Caco-2 (cell line): Measurements from ENCODE around the gene NPAS3. TPM values are rescaled to one million over a fixed set of nuclear protein-coding genes. Genes with fewer than 3 reads are reported as not detected.

Source experiments
- BruUV-seq: library from RNA; stranded (reverse); fragments of 400-500 nt; replicated peaks from 2 replicates; lab custom pipeline; 2021; lab: Mats Ljungman, UMichigan
- CTCF ChIA-PET: fragments of 300-600 bp; sonication (Branson Sonifier 250); formaldehyde crosslinking; loops from one replicate; lab custom pipeline; 2022; ENCODE audit warnings: antibody characterized with exemption; lab: Charles Lee
- POLR2A ChIA-PET: fragments of 300-600 bp; sonication (Branson Sonifier 250); formaldehyde crosslinking; loops from one replicate; lab custom pipeline; 2022; ENCODE audit warnings: antibody characterized with exemption; lab: Charles Lee
- DNase-seq, 2 experiments: peaks; one replicate each; pipeline versions ENCODE4 v3.0.0 to v3.0.0-alpha.2; 2020 to 2022
- H3K27me3 ChIP-seq: replicated peaks from 2 replicates; pipeline ENCODE4 v1.6.0; 2011; ENCODE audit warnings: low read length; ENCODE audit not compliant: control insufficient read depth, insufficient read depth
- H3K36me3 ChIP-seq: 2 replicates; pipeline ENCODE4 v1.5.1; 2011; ENCODE audit warnings: low read length; ENCODE audit not compliant: control insufficient read depth, insufficient read depth
- H3K4me1 ChIP-seq: fragments of 250-450 bp; sonication (Bioruptor Pico); 2 replicates; pipeline ENCODE4 v1.5.1; 2020; ENCODE audit warnings: mild to moderate bottlenecking
- H3K4me3 ChIP-seq: 2 replicates; pipeline ENCODE4 v1.5.1; 2011; ENCODE audit warnings: low read depth, mild to moderate bottlenecking, control low read depth, low read length
- H3K9me3 ChIP-seq: fragments of 250-450 bp; sonication (Bioruptor Pico); 2 replicates; pipeline ENCODE4 v1.5.1; 2020; ENCODE audit warnings: mild to moderate bottlenecking, moderate library complexity
- H3K27ac Mint-ChIP-seq: one replicate; pipeline ENCODE4 v1.8.0; 2022; ENCODE audit warnings: mixed read lengths; ENCODE audit not compliant: unreplicated experiment
- H3K27me3 Mint-ChIP-seq: one replicate; pipeline ENCODE4 v1.8.0; 2022; ENCODE audit warnings: mixed read lengths; ENCODE audit not compliant: insufficient read depth, unreplicated experiment
- H3K36me3 Mint-ChIP-seq: one replicate; pipeline ENCODE4 v1.8.0; 2022; ENCODE audit warnings: mild to moderate bottlenecking, mixed read lengths; ENCODE audit not compliant: insufficient read depth, unreplicated experiment
- H3K4me1 Mint-ChIP-seq: one replicate; pipeline ENCODE4 v1.8.0; 2022; ENCODE audit warnings: low read depth, mixed read lengths; ENCODE audit not compliant: unreplicated experiment
- H3K4me3 Mint-ChIP-seq: one replicate; pipeline ENCODE4 v1.8.0; 2022; ENCODE audit warnings: mild to moderate bottlenecking, moderate library complexity, mixed read lengths; ENCODE audit not compliant: unreplicated experiment
- H3K9me3 Mint-ChIP-seq: one replicate; pipeline ENCODE4 v1.8.0; 2022; ENCODE audit warnings: mixed read lengths; ENCODE audit not compliant: unreplicated experiment
- CTCF ChIP-seq, 2 experiments: fragments of 200-600 bp in 1 of 2; IDR thresholded peaks; 1 replicate in 1 of 2; 2 replicates in 1 of 2; pipeline versions ENCODE4 v1.5.1 to v1.8.0; 2011 to 2022; ENCODE audit warnings: antibody characterized with exemption in 1 of 2, control low read depth in 1 of 2, inconsistent platforms in 1 of 2, low read depth in 1 of 2, low read length in 1 of 2, mild to moderate bottlenecking in 1 of 2, moderate library complexity in 1 of 2; ENCODE audit not compliant: insufficient read depth in 1 of 2, severe bottlenecking in 1 of 2, unreplicated experiment in 1 of 2
- intact Hi-C: fragments of 100-400 bp; cut with micrococcal nuclease; formaldehyde crosslinking; loops from one replicate; pipeline ENCODE4 v1.10.0; 2022; ENCODE audit not compliant: unreplicated experiment
- total RNA-seq: library from RNA; stranded (reverse); gene quantifications from 2 replicates; pipeline ENCODE4 v1.2.3, GENCODE V29; 2022

The NPAS3 gene
- total RNA-seq, 1 experiment from 2014 or later: not detected

GRCh38 chr14:33680873-33681272 is 742.2 kb downstream of the NPAS3 start:
- H3K27me3 ChIP-seq: no peaks in the 10 kb centered on the region
- no peak overlapping the region for H3K27ac Mint-ChIP-seq
- H3K4me1 Mint-ChIP-seq: no peaks in the 10 kb centered on the region
- BruUV-seq: no TSS peak
- no peak overlapping the region for H3K4me3 Mint-ChIP-seq
- H3K4me1 ChIP-seq: no peaks in the 10 kb centered on the region
- TF ChIP-seq CTCF (IDR thresholded peaks at IDR 0.05; ENCODE audit: insufficient read depth in 1 of 2, low read depth in 1 of 2, low read length in 1 of 2, severe bottlenecking in 1 of 2, unreplicated experiment in 1 of 2): no peak
- intact Hi-C loops: no loop called here
- ChIA-PET CTCF (no interaction called here), POLR2A (no interaction called here)
- H3K9me3 Mint-ChIP-seq: no peaks in the 10 kb centered on the region
- no peak for DNase-seq
- peaks cover 3% of the 10 kb centered on the region; the same call in 1 of the 2 replicates for H3K9me3 ChIP-seq
- no peaks in the 10 kb centered on the region for H3K36me3 ChIP-seq
- peaks cover 9% of the 10 kb centered on the region for H3K27me3 Mint-ChIP-seq
- H3K4me3 ChIP-seq: no peak overlapping the region
- no peaks in the 10 kb centered on the region for H3K36me3 Mint-ChIP-seq

- Histone ChIP-seq H3K4me1 (no peaks in the 10 kb centered on the region), H3K9me3 (peaks cover 3% of the 10 kb centered on the region; the same call in 1 of the 2 replicates), H3K27me3 (no peaks in the 10 kb centered on the region), H3K4me3 (no peak overlapping the region), H3K36me3 (no peaks in the 10 kb centered on the region)
- H3K27ac Mint-ChIP-seq: no peak overlapping the region
- ChIA-PET CTCF (no interaction called here), POLR2A (no interaction called here)
- H3K36me3 Mint-ChIP-seq: no peaks in the 10 kb centered on the region
- no peak overlapping the region for H3K4me3 Mint-ChIP-seq
- no peaks in the 10 kb centered on the region for H3K4me1 Mint-ChIP-seq
- H3K27me3 Mint-ChIP-seq: peaks cover 11% of the 10 kb centered on the region
- intact Hi-C loops: no loop called here
- TF ChIP-seq CTCF (IDR thresholded peaks at IDR 0.05; ENCODE audit: insufficient read depth in 1 of 2, low read depth in 1 of 2, low read length in 1 of 2, severe bottlenecking in 1 of 2, unreplicated experiment in 1 of 2): no peak
- DNase-seq: no peak
- no TSS peak for BruUV-seq
- H3K9me3 Mint-ChIP-seq: no peaks in the 10 kb centered on the region
These were observed 744.1 kb downstream of the NPAS3 start for GRCh38 chr14:33682760-33683159.

- Mint-ChIP-seq H3K27me3 (peaks cover 11% of the 10 kb centered on the region), H3K9me3 (no peaks in the 10 kb centered on the region), H3K4me1 (no peaks in the 10 kb centered on the region), H3K36me3 (no peaks in the 10 kb centered on the region), H3K4me3 (no peak overlapping the region), H3K27ac (no peak overlapping the region)
- Histone ChIP-seq H3K36me3 (no peaks in the 10 kb centered on the region), H3K4me3 (no peak overlapping the region), H3K9me3 (peaks cover 3% of the 10 kb centered on the region; the same call in 1 of the 2 replicates), H3K4me1 (no peaks in the 10 kb centered on the region), H3K27me3 (no peaks in the 10 kb centered on the region)
- ChIA-PET CTCF (no interaction called here), POLR2A (no interaction called here)
- intact Hi-C loops: no loop called here
- DNase-seq: no peak
- BruUV-seq: no TSS peak
- no peak for TF ChIP-seq CTCF (IDR thresholded peaks at IDR 0.05; ENCODE audit: insufficient read depth in 1 of 2, low read depth in 1 of 2, low read length in 1 of 2, severe bottlenecking in 1 of 2, unreplicated experiment in 1 of 2)
These were observed 746.3 kb downstream of the NPAS3 start for GRCh38 chr14:33685026-33685425.
